A673 (cell line): ENCODE data around the gene GLRX3.

Source experiments
- EZH2 ChIP-seq: fragments of 200-600 bp; sonication (generic); IDR thresholded peaks from 2 replicates; pipeline ENCODE4 v1.6.1; 2017; ENCODE audit warnings: borderline replicate concordance, low read depth, mild to moderate bottlenecking, mixed read lengths, antibody characterized with exemption, low read length; ENCODE audit not compliant: poor library complexity, severe bottlenecking
- TF ChIP-seq, protein P1 (sequence below): fragments of 300-800, 200-600 bp; sonication (generic); conservative IDR thresholded peaks from 2 replicates; pipeline ENCODE4 v1.5.1; 2017; ENCODE audit warnings: low read depth, mild to moderate bottlenecking, antibody characterized with exemption, low read length, moderate library complexity, mixed read lengths

DNA sequence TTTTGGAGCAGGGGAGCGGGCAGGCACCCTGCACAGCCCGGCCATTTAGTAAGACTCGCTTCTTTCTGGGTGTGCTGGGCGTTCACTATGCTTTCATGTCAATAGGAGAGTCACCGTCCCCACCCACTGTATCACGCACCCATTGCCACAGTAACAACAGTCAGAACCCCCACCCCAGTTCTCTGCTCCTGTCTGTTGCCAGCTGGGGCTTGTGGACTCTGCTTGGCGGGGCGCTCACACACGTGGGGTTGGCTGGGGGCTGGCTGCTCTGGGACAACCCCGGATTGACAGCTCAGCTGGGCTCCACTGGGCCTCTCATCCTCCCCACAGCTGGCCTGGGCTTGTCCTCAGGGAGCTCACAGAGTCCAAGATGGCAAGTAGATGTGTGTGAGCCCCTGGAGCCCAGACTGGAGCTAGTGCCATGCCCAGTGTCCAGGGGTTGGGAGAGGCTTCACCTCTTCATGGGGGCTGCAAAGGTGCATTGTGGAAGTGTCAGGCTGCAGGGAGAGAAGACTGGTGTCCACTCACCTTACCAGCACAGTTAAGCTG is 59.6 kb downstream of the GLRX3 start:
- TF ChIP-seq, protein P1, sequence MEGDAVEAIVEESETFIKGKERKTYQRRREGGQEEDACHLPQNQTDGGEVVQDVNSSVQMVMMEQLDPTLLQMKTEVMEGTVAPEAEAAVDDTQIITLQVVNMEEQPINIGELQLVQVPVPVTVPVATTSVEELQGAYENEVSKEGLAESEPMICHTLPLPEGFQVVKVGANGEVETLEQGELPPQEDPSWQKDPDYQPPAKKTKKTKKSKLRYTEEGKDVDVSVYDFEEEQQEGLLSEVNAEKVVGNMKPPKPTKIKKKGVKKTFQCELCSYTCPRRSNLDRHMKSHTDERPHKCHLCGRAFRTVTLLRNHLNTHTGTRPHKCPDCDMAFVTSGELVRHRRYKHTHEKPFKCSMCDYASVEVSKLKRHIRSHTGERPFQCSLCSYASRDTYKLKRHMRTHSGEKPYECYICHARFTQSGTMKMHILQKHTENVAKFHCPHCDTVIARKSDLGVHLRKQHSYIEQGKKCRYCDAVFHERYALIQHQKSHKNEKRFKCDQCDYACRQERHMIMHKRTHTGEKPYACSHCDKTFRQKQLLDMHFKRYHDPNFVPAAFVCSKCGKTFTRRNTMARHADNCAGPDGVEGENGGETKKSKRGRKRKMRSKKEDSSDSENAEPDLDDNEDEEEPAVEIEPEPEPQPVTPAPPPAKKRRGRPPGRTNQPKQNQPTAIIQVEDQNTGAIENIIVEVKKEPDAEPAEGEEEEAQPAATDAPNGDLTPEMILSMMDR: no peak
- no peak for TF ChIP-seq EZH2
